GM23248 (cell line): Measurements from ENCODE around the gene TAOK1. TPM values are rescaled to one million over a fixed set of nuclear protein-coding genes. Genes with fewer than 3 reads are reported as not detected.

Experiments used
- DNase-seq: peaks from one replicate; pipeline ENCODE4 v3.0.0-alpha.2; 2015
- H2AFZ ChIP-seq: fragments of 200-600 bp; sonication (generic); 2 replicates; pipeline ENCODE4 v1.6.1; 2016; ENCODE audit warnings: antibody characterized with exemption
- H3F3A ChIP-seq: fragments of 200-600 bp; sonication (generic); 2 replicates; pipeline ENCODE4 v1.6.1; 2016; ENCODE audit warnings: mild to moderate bottlenecking, antibody characterized with exemption, mixed run types; ENCODE audit not compliant: insufficient read depth
- H3K27ac ChIP-seq: fragments of 200-600 bp; sonication (generic); 2 replicates; pipeline ENCODE4 v1.5.1; 2016; ENCODE audit warnings: mild to moderate bottlenecking
- H3K27me3 ChIP-seq: fragments of 200-600 bp; sonication (generic); replicated peaks from 2 replicates; pipeline ENCODE4 v1.6.1; 2016; ENCODE audit warnings: mild to moderate bottlenecking; ENCODE audit not compliant: insufficient read depth
- H3K36me3 ChIP-seq: fragments of 200-600 bp; sonication (generic); 2 replicates; pipeline ENCODE4 v1.6.1; 2016; ENCODE audit warnings: low read depth, mild to moderate bottlenecking
- H3K4me1 ChIP-seq: fragments of 200-600 bp; sonication (generic); 2 replicates; pipeline ENCODE4 v1.6.1; 2016; ENCODE audit warnings: mild to moderate bottlenecking; ENCODE audit not compliant: insufficient read depth
- H3K4me2 ChIP-seq: fragments of 200-600 bp; sonication (generic); one replicate; pipeline ENCODE4 v1.6.1; 2016; ENCODE audit warnings: mild to moderate bottlenecking; ENCODE audit not compliant: unreplicated experiment
- H3K4me3 ChIP-seq: fragments of 200-600 bp; sonication (generic); 2 replicates; pipeline ENCODE4 v1.5.1; 2016; ENCODE audit warnings: mild to moderate bottlenecking
- H3K79me2 ChIP-seq: fragments of 200-600 bp; sonication (generic); 2 replicates; pipeline ENCODE4 v1.6.1; 2016; ENCODE audit warnings: mild to moderate bottlenecking; ENCODE audit not compliant: insufficient read depth
- H3K9ac ChIP-seq: fragments of 200-600 bp; sonication (generic); 2 replicates; pipeline ENCODE4 v1.6.1; 2016; ENCODE audit warnings: mild to moderate bottlenecking
- H3K9me2 ChIP-seq: fragments of 200-600 bp; sonication (generic); 2 replicates; pipeline ENCODE4 v1.6.1; 2016; ENCODE audit warnings: mixed run types, mild to moderate bottlenecking, moderate library complexity; ENCODE audit not compliant: insufficient read depth
- H3K9me3 ChIP-seq: fragments of 200-600 bp; sonication (generic); one replicate; pipeline ENCODE4 v1.6.1; 2017; ENCODE audit warnings: low read depth
- H4K20me1 ChIP-seq: fragments of 200-600 bp; sonication (generic); 2 replicates; pipeline ENCODE4 v1.6.0; 2016; ENCODE audit not compliant: insufficient read depth
- EZH2 ChIP-seq: fragments of 200-600 bp; sonication (generic); IDR thresholded peaks from 2 replicates; pipeline ENCODE4 v1.6.1; 2018; ENCODE audit warnings: antibody characterized with exemption, mild to moderate bottlenecking; ENCODE audit not compliant: insufficient read depth, poor library complexity, severe bottlenecking
- EZH2phosphoT487 ChIP-seq: fragments of 200-600 bp; sonication (generic); IDR thresholded peaks from 2 replicates; pipeline ENCODE4 v1.6.1; 2018; ENCODE audit warnings: antibody characterized with exemption, moderate library complexity, mild to moderate bottlenecking, low read depth; ENCODE audit not compliant: insufficient read depth
- WGBS, 2 experiments: methylation state at CpG; one replicate each; pipeline ENCODE4 v1.1.6; 2015 to 2017; ENCODE audit warnings: low lambda C conversion rate in 2 of 2, low coverage in 1 of 2; ENCODE audit errors: missing lambda C conversion rate in 2 of 2; 5-methylcytosine and 5-hydroxymethylcytosine counted together
- in situ Hi-C: fragments of 300-500 bp; cut with MboI; formaldehyde crosslinking; loops from 2 replicates; pipeline ENCODE4 v1.15.0; 2020
- polyA plus RNA-seq: library from polyadenylated mRNA; unstranded; fragments of >200 nt; fragmentation: Nextera tagmentation; extraction: Ambion mirVana; gene quantifications from 2 replicates; pipeline ENCODE4 v1.2.1, GENCODE V29; 2016
- total RNA-seq: library from RNA; depleted of rRNA; stranded (reverse); fragments of >200 nt; shearing (Covaris generic); gene quantifications from 2 replicates; pipeline ENCODE4 v1.2.3, GENCODE V29; 2014

The TAOK1 gene
- total and polyA plus RNA-seq, 2 experiments from 2014 or later = 7.6 to 49.9 TPM

DNA sequence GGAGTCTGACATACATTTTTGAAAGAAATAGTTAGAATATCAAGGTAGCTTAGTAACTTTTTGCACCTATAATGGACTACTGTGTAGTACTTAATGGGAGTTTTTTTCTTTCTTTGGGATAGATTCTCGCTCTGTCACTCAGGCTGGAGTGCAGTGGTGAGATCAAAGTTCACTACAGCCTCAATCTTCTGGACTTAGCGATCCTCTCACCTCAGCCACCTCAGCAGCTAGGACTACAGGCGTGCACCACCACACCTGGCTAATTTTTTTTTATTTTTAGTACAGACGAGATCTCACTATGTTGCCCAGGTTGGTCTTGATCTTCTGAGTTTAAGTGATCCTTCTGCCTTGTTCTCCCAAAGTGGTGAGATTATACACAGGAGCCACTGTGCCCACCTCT, 9.5 kb downstream of the TAOK1 start:
- TF ChIP-seq EZH2 (no peak), EZH2phosphoT487 (no peak)
- H3K9me3 ChIP-seq = no peaks in the 10 kb centered on the region
- no peaks in the 10 kb centered on the region for H3K9me2 ChIP-seq
- in situ Hi-C loops = no loop called here
- H3F3A ChIP-seq = 0 out of 2 replicates have a peak, but pooled peaks cover 8% of the 10 kb centered on the region
- peaks cover 9% of the 10 kb centered on the region; the same call in 1 of the 2 replicates for H3K36me3 ChIP-seq
- H3K9ac ChIP-seq = no peak overlapping the region
- H4K20me1 ChIP-seq = peaks cover 15% of the 10 kb centered on the region
- H3K79me2 ChIP-seq = peaks cover 100% of the 10 kb centered on the region
- H3K4me1 ChIP-seq = no peaks in the 10 kb centered on the region
- H3K4me3 ChIP-seq = no peak overlapping the region
- no peak overlapping the region for H3K27ac ChIP-seq
- 93 to 97% methylated on average over 4 of the region's 4 CpGs for WGBS, 2 experiments
- no peak for DNase-seq
- H3K27me3 ChIP-seq = no peaks in the 10 kb centered on the region
- no peak overlapping the region for H2AFZ ChIP-seq
- no peak overlapping the region for H3K4me2 ChIP-seq

DNA sequence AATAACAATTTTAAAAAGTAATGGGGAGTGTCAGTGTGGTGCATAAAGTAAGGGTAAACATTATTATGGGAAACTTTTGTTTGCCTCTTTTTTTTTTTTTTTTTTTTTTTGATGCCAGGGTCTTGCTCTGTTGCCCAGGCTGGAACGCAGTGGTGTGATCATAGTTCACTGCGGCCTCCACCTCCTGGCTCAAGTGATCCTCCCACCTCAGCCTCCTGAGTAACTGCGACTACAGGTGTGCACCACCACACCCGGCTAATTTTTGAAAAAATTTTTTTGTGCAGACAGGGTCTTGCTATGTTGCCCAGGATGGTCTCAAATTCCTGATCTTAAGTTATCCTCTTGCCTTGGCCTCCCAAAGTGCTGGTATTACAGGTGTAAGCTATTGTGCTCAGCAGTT, 10.7 kb downstream of the TAOK1 start:
- Histone ChIP-seq H3K27me3 (no peaks in the 10 kb centered on the region), H3K9me3 (no peaks in the 10 kb centered on the region), H3F3A (no peaks in the 10 kb centered on the region), H3K36me3 (peaks cover 12% of the 10 kb centered on the region; the same call in 1 of the 2 replicates), H3K4me3 (no peak overlapping the region), H3K4me1 (no peaks in the 10 kb centered on the region), H3K9ac (no peak overlapping the region), H2AFZ (no peak overlapping the region), H3K9me2 (no peaks in the 10 kb centered on the region), H3K27ac (no peak overlapping the region), H3K79me2 (peaks cover 100% of the 10 kb centered on the region), H3K4me2 (no peak overlapping the region), H4K20me1 (peaks cover 19% of the 10 kb centered on the region)
- DNase-seq = no peak
- TF ChIP-seq EZH2 (no peak), EZH2phosphoT487 (no peak)
- in situ Hi-C loops = no loop called here
- WGBS, 2 experiments = 97 to 98% methylated on average over 4 of the region's 4 CpGs

DNA sequence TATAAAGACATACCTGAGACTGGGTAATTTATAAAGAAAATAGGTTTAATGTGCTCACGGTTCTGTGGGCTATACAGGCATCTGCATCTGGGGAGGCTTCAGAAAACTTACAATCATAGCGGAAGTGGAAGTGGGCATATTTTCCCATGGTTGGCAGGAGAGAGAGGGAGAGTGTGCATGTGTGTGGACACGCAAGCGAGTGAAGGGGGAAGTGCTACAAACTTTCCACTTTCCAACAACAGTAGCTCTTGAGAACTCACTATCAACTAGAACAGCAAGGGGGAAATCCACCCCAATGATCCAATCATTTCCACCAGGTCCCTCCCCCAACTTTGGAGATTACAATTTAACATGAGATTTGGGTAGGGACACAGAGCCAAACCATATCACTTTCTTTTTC, 11.1 kb downstream of the TAOK1 start:
- H3K27ac ChIP-seq = no peak overlapping the region
- peaks cover 100% of the 10 kb centered on the region for H3K79me2 ChIP-seq
- H3K4me2 ChIP-seq = no peak overlapping the region
- H3K4me3 ChIP-seq = no peak overlapping the region
- 99% methylated on average over 4 of the region's 4 CpGs for WGBS, 2 experiments
- no peaks in the 10 kb centered on the region for H3K4me1 ChIP-seq
- H3K36me3 ChIP-seq = peaks cover 12% of the 10 kb centered on the region; the same call in 1 of the 2 replicates
- H3K9me2 ChIP-seq = no peaks in the 10 kb centered on the region
- DNase-seq = no peak
- no peak overlapping the region for H2AFZ ChIP-seq
- in situ Hi-C loops = no loop called here
- TF ChIP-seq EZH2phosphoT487 = no peak
- no peak for TF ChIP-seq EZH2
- no peaks in the 10 kb centered on the region for H3F3A ChIP-seq
- no peaks in the 10 kb centered on the region for H3K27me3 ChIP-seq
- H3K9ac ChIP-seq = no peak overlapping the region
- no peaks in the 10 kb centered on the region for H3K9me3 ChIP-seq
- peaks cover 23% of the 10 kb centered on the region for H4K20me1 ChIP-seq

DNA sequence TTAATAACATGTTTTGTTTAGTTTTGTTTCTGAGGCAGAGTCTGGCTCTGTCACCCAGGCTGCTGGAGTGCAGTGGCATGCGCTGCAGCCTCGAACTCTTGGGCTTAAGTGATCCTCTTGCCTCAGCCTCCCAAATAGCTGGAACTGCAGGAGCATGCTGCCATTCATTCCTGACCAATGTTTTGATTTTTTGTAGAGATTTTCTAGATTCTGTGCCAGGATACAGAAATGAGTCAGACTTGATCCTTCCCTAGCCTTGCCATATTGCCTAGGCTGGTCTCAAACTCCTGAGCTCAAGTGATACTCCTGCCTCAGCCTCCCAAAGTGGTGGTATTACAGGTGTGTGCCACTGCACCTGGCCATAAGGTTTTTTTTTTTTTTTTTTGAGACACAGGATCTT, 17.7 kb downstream of the TAOK1 start:
- TF ChIP-seq EZH2 = no peak
- TF ChIP-seq EZH2phosphoT487 = no peak
- H3K9me3 ChIP-seq = no peaks in the 10 kb centered on the region
- H4K20me1 ChIP-seq = peaks cover 44% of the 10 kb centered on the region
- H3K4me2 ChIP-seq = no peak overlapping the region
- H3K27ac ChIP-seq = no peak overlapping the region
- H3K79me2 ChIP-seq = peaks cover 99% of the 10 kb centered on the region
- H3K4me3 ChIP-seq = no peak overlapping the region
- H3K27me3 ChIP-seq = no peaks in the 10 kb centered on the region
- WGBS, 2 experiments = 97 to 100% methylated on average over 2 of the region's 2 CpGs
- H3K36me3 ChIP-seq = 0 out of 2 replicates have a peak, but pooled peaks cover 3% of the 10 kb centered on the region
- H3K9ac ChIP-seq = no peak overlapping the region
- H2AFZ ChIP-seq = no peak overlapping the region
- H3K4me1 ChIP-seq = peaks cover 13% of the 10 kb centered on the region
- in situ Hi-C loops = no loop called here
- DNase-seq = peak; percentile 17
- H3K9me2 ChIP-seq = no peaks in the 10 kb centered on the region
- H3F3A ChIP-seq = peaks cover 19% of the 10 kb centered on the region

DNA sequence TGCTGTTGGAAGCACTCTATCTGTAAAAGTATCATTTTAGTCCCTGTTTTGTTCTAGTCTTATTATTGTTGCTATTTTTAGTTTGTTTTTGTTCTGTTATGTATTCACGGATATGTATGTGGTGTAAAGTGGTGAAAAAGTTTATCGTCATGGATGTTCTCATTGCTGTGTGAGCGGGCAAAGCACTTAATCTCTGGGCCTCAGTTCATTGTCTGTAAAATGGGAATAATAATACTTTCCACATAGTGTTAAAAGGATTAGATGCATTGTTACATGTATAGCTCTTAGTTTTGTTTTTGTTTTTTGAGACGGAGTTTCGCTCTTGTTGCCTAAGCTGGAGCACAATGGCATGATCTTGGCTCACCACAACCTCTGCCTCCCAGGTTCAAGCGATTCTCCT, 19.8 kb downstream of the TAOK1 start:
- H2AFZ ChIP-seq = no peak overlapping the region
- no peak overlapping the region for H3K4me2 ChIP-seq
- 82 to 84% methylated on average over 6 of the region's 6 CpGs for WGBS, 2 experiments
- TF ChIP-seq EZH2phosphoT487 (no peak), EZH2 (no peak)
- H3K27ac ChIP-seq = no peak overlapping the region
- no peaks in the 10 kb centered on the region for H3K27me3 ChIP-seq
- H3K4me3 ChIP-seq = no peak overlapping the region
- H3K9me2 ChIP-seq = no peaks in the 10 kb centered on the region
- no peaks in the 10 kb centered on the region for H3K9me3 ChIP-seq
- peaks cover 50% of the 10 kb centered on the region for H4K20me1 ChIP-seq
- H3K4me1 ChIP-seq = peaks cover 29% of the 10 kb centered on the region
- peaks cover 40% of the 10 kb centered on the region for H3F3A ChIP-seq
- 0 out of 2 replicates have a peak, but pooled peaks cover 3% of the 10 kb centered on the region for H3K36me3 ChIP-seq
- DNase-seq = no peak
- H3K9ac ChIP-seq = no peak overlapping the region
- H3K79me2 ChIP-seq = peaks cover 95% of the 10 kb centered on the region
- in situ Hi-C loops = no loop called here
